Measurements from ENCODE around the gene SELENBP1. TPM values are rescaled to one million over a fixed set of nuclear protein-coding genes. Genes with fewer than 3 reads are reported as not detected.

The SELENBP1 gene
- total and polyA plus RNA-seq, 2 of the 13 experiments (the other 11 are each of a cell fraction or from before 2014, with no cell fraction given), result 27.8 to 29.0 TPM

DNA sequence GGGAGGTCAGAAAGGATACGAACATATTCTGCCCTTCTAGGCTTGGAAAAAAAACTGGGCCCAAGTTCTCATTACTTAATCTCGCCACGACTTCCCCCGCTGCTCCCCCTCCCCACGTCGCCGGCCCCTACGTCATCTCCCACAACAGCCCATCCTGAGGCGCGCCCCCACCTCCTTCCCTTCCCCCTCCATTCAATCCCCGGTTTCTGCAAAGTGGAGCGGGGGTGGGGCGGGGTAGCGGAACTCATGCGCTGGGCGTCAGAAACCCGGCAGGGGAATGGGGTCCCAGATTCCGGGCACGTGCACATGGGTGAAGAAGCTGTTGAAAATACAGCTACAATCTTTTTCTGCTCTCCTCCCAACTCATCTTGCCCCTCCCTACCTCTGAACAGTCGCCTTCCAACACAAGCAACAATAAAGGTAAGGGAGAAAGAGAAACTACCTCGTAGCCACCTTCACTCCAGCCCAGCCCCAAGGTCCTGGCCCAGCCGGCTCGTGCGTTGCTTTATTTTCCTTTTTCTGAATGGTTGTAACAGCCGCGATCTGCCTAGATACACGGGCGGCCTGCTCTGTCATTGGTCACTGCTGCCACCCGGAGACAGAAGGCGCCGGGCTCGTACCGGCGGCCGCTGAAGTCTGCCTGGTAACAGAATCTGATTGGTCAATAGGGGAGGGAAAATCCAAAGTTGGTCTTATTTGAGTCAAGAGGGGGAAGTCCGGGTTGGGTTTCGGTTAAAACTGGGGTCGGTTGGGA, 25.6 kb downstream of the SELENBP1 start, which contains the start of gene RFX5 (continued):
- TF ChIP-seq, protein P1, sequence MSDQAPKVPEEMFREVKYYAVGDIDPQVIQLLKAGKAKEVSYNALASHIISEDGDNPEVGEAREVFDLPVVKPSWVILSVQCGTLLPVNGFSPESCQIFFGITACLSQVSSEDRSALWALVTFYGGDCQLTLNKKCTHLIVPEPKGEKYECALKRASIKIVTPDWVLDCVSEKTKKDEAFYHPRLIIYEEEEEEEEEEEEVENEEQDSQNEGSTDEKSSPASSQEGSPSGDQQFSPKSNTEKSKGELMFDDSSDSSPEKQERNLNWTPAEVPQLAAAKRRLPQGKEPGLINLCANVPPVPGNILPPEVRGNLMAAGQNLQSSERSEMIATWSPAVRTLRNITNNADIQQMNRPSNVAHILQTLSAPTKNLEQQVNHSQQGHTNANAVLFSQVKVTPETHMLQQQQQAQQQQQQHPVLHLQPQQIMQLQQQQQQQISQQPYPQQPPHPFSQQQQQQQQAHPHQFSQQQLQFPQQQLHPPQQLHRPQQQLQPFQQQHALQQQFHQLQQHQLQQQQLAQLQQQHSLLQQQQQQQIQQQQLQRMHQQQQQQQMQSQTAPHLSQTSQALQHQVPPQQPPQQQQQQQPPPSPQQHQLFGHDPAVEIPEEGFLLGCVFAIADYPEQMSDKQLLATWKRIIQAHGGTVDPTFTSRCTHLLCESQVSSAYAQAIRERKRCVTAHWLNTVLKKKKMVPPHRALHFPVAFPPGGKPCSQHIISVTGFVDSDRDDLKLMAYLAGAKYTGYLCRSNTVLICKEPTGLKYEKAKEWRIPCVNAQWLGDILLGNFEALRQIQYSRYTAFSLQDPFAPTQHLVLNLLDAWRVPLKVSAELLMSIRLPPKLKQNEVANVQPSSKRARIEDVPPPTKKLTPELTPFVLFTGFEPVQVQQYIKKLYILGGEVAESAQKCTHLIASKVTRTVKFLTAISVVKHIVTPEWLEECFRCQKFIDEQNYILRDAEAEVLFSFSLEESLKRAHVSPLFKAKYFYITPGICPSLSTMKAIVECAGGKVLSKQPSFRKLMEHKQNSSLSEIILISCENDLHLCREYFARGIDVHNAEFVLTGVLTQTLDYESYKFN (CRISPR knock-in tag; conservative IDR thresholded peaks at IDR 0.05), result peak; percentile 13; the same call in 1 of the 2 replicates
- TF ChIP-seq ZNF350 (CRISPR knock-in tag; IDR thresholded peaks at IDR 0.05; ENCODE audit: borderline replicate concordance, low read depth) (no peak), IKZF4 (CRISPR knock-in tag; IDR thresholded peaks at IDR 0.05; ENCODE audit: borderline replicate concordance, low read depth, not compliant biosample characterization) (no peak), ZNF225 (CRISPR knock-in tag; IDR thresholded peaks at IDR 0.05) (no peak), HOXA9 (CRISPR knock-in tag; IDR thresholded peaks at IDR 0.05; ENCODE audit: borderline replicate concordance) (no peak), ATF1 (CRISPR knock-in tag; IDR thresholded peaks at IDR 0.05) (peak; percentile 71; the same call in 1 of the 2 replicates), RBM22 (optimal IDR thresholded peaks at IDR 0.05; ENCODE audit: low read length) (no peak), ZNF879 (CRISPR knock-in tag; IDR thresholded peaks at IDR 0.05) (no peak), CENPX (CRISPR knock-in tag; IDR thresholded peaks at IDR 0.05) (no peak), ZNF383 (CRISPR knock-in tag; IDR thresholded peaks at IDR 0.05; ENCODE audit: borderline replicate concordance) (no peak), MED13 (CRISPR knock-in tag; IDR thresholded peaks at IDR 0.05) (no peak), ZNF75D (CRISPR knock-in tag; IDR thresholded peaks at IDR 0.05; ENCODE audit: borderline replicate concordance) (no peak), HMG20B (CRISPR knock-in tag; conservative IDR thresholded peaks at IDR 0.05) (no peak), THYN1 (CRISPR knock-in tag; IDR thresholded peaks at IDR 0.05; ENCODE audit: borderline replicate concordance, low read depth) (no peak), RXRA (CRISPR knock-in tag; IDR thresholded peaks at IDR 0.05) (no peak)
- TF ChIP-seq, protein P2, sequence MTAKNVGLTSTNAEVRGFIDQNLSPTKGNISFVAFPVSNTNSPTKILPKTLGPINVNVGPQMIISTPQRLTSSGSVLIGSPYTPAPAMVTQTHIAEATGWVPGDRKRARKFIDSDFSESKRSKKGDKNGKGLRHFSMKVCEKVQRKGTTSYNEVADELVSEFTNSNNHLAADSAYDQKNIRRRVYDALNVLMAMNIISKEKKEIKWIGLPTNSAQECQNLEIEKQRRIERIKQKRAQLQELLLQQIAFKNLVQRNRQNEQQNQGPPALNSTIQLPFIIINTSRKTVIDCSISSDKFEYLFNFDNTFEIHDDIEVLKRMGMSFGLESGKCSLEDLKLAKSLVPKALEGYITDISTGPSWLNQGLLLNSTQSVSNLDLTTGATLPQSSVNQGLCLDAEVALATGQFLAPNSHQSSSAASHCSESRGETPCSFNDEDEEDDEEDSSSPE (CRISPR knock-in tag; IDR thresholded peaks at IDR 0.05), result no peak
- TF ChIP-seq, protein P3, sequence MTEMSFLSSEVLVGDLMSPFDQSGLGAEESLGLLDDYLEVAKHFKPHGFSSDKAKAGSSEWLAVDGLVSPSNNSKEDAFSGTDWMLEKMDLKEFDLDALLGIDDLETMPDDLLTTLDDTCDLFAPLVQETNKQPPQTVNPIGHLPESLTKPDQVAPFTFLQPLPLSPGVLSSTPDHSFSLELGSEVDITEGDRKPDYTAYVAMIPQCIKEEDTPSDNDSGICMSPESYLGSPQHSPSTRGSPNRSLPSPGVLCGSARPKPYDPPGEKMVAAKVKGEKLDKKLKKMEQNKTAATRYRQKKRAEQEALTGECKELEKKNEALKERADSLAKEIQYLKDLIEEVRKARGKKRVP (CRISPR knock-in tag; IDR thresholded peaks at IDR 0.05), result peak in 1 of 2 experiments; percentile 43; a peak in 1 of 4 replicates
- TF ChIP-seq, protein P4, sequence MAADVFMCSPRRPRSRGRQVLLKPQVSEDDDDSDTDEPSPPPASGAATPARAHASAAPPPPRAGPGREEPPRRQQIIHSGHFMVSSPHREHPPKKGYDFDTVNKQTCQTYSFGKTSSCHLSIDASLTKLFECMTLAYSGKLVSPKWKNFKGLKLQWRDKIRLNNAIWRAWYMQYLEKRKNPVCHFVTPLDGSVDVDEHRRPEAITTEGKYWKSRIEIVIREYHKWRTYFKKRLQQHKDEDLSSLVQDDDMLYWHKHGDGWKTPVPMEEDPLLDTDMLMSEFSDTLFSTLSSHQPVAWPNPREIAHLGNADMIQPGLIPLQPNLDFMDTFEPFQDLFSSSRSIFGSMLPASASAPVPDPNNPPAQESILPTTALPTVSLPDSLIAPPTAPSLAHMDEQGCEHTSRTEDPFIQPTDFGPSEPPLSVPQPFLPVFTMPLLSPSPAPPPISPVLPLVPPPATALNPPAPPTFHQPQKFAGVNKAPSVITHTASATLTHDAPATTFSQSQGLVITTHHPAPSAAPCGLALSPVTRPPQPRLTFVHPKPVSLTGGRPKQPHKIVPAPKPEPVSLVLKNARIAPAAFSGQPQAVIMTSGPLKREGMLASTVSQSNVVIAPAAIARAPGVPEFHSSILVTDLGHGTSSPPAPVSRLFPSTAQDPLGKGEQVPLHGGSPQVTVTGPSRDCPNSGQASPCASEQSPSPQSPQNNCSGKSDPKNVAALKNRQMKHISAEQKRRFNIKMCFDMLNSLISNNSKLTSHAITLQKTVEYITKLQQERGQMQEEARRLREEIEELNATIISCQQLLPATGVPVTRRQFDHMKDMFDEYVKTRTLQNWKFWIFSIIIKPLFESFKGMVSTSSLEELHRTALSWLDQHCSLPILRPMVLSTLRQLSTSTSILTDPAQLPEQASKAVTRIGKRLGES (CRISPR knock-in tag; IDR thresholded peaks at IDR 0.05; ENCODE audit: borderline replicate concordance), result no peak
- TF ChIP-seq, protein P5, sequence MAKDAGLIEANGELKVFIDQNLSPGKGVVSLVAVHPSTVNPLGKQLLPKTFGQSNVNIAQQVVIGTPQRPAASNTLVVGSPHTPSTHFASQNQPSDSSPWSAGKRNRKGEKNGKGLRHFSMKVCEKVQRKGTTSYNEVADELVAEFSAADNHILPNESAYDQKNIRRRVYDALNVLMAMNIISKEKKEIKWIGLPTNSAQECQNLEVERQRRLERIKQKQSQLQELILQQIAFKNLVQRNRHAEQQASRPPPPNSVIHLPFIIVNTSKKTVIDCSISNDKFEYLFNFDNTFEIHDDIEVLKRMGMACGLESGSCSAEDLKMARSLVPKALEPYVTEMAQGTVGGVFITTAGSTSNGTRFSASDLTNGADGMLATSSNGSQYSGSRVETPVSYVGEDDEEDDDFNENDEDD (CRISPR knock-in tag; IDR thresholded peaks at IDR 0.05; ENCODE audit: borderline replicate concordance), result no peak; the same call in 1 of the 2 replicates
